B cell (primary cell): ENCODE data around the gene PVR. TPM values are rescaled to one million over a fixed set of nuclear protein-coding genes. Genes with fewer than 3 reads are reported as not detected.

ENCODE experiments used
- ATAC-seq: fragments of 200-7000 bp; cut with Tn5 transposase; one replicate; pipeline ENCODE4 v1.10.0; 2021; ENCODE audit warnings: low read depth, mild to moderate bottlenecking, moderate number of reproducible peaks, moderate library complexity
- CTCF ChIA-PET: fragments of 350-600 bp; sonication (Branson Sonifier 250); formaldehyde crosslinking; loops from one replicate; lab custom pipeline; 2021; ENCODE audit warnings: antibody characterized with exemption, inconsistent platforms; lab: Charles Lee
- POLR2A ChIA-PET: fragments of 350-600 bp; sonication (Branson Sonifier 250); formaldehyde crosslinking; loops from one replicate; lab custom pipeline; 2021; ENCODE audit warnings: antibody characterized with exemption; lab: Charles Lee
- DNase-seq: peaks from one replicate; pipeline ENCODE4 v3.0.0; 2013
- H2AFZ ChIP-seq: 2 replicates; pipeline ENCODE4 v1.6.1; 2012; ENCODE audit warnings: mild to moderate bottlenecking, low read depth, low read length; ENCODE audit not compliant: insufficient read depth, poor library complexity, severe bottlenecking
- H3K27ac ChIP-seq, 2 donors: 1 replicate in 1 of 2; 2 replicates in 1 of 2; pipeline ENCODE4 v1.5.1; 2012 to 2013; ENCODE audit warnings: low read length in 2 of 2, mild to moderate bottlenecking in 2 of 2, moderate library complexity in 1 of 2
- H3K27me3 ChIP-seq, 4 experiments: fragments of 200-600 bp in 1 of 4; sonication (generic) in 1 of 4; replicated peaks in 1 of 4; 1 replicate in 2 of 4; 2 replicates in 2 of 4; pipeline versions ENCODE4 v1.6.1 to v1.7.0; 2013 to 2016; ENCODE audit warnings: low read length in 3 of 4, mild to moderate bottlenecking in 2 of 4, mixed read lengths in 1 of 4, moderate library complexity in 1 of 4; ENCODE audit not compliant: insufficient read depth in 4 of 4, control insufficient read depth in 3 of 4; ENCODE audit errors: control extremely low read depth in 1 of 4
- H3K36me3 ChIP-seq, 2 experiments: replicated peaks in 1 of 2; 1 replicate in 1 of 2; 2 replicates in 1 of 2; pipeline versions ENCODE4 v1.6.1 to v1.7.1; 2013; ENCODE audit warnings: low read length in 1 of 2; ENCODE audit not compliant: insufficient read depth in 2 of 2, control insufficient read depth in 1 of 2; ENCODE audit errors: control extremely low read depth in 1 of 2, extremely low read depth in 1 of 2
- H3K4me1 ChIP-seq, 2 donors: fragments of 200-600 bp in 1 of 2; sonication (generic) in 1 of 2; 1 replicate in 1 of 2; 2 replicates in 1 of 2; pipeline versions ENCODE4 v1.5.1 to v1.6.1; 2013 to 2017; ENCODE audit warnings: low read length in 2 of 2; ENCODE audit not compliant: control insufficient read depth in 2 of 2, insufficient read depth in 2 of 2
- H3K4me2 ChIP-seq: replicated peaks from 2 replicates; pipeline ENCODE3; 2012; ENCODE audit warnings: mild to moderate bottlenecking, low read depth, low read length; ENCODE audit not compliant: poor library complexity, severe bottlenecking
- H3K4me3 ChIP-seq, 5 experiments: fragments of 200-600 bp in 1 of 5; sonication (generic) in 1 of 5; 1 replicate in 3 of 5; 2 replicates in 2 of 5; pipeline versions ENCODE4 v1.5.1 to v1.7.0; 2011 to 2016; ENCODE audit warnings: low read length in 4 of 5, mild to moderate bottlenecking in 4 of 5, low read depth in 2 of 5, control low read depth in 1 of 5, moderate library complexity in 1 of 5; ENCODE audit not compliant: insufficient read depth in 1 of 5; ENCODE audit errors: control extremely low read depth in 1 of 5, extremely low read depth in 1 of 5
- H3K79me2 ChIP-seq: fragments of 200-600 bp; sonication (generic); one replicate; pipeline ENCODE4 v1.6.0; 2016; ENCODE audit warnings: low read length; ENCODE audit not compliant: control insufficient read depth, insufficient read depth
- H3K9ac ChIP-seq: fragments of 200-600 bp; sonication (generic); 2 replicates; pipeline ENCODE4 v1.6.1; 2017; ENCODE audit warnings: mild to moderate bottlenecking, low read length, moderate library complexity
- H3K9me3 ChIP-seq, 3 donors: one replicate each; pipeline versions ENCODE4 v1.6.1 to v1.7.1; 2013; ENCODE audit warnings: low read length in 2 of 3; ENCODE audit not compliant: control insufficient read depth in 2 of 3, insufficient read depth in 1 of 3; ENCODE audit errors: control extremely low read depth in 1 of 3
- H4K20me1 ChIP-seq: 2 replicates; pipeline ENCODE4 v1.6.0; 2012; ENCODE audit warnings: mild to moderate bottlenecking, low read length; ENCODE audit not compliant: insufficient read depth, control insufficient read depth, poor library complexity, severe bottlenecking
- H3K27ac Mint-ChIP-seq: one replicate; pipeline ENCODE4 v1.8.0; 2021; ENCODE audit warnings: mixed read lengths
- H3K27me3 Mint-ChIP-seq: one replicate; pipeline ENCODE4 v1.8.0; 2021; ENCODE audit warnings: mixed read lengths
- H3K4me1 Mint-ChIP-seq: one replicate; pipeline ENCODE4 v1.8.0; 2021; ENCODE audit warnings: mixed read lengths
- H3K4me3 Mint-ChIP-seq: one replicate; pipeline ENCODE4 v1.8.0; 2021; ENCODE audit warnings: mixed read lengths
- H3K9me3 Mint-ChIP-seq: one replicate; pipeline ENCODE4 v1.8.0; 2022; ENCODE audit warnings: mixed read lengths; ENCODE audit not compliant: insufficient read depth
- CTCF ChIP-seq: fragments of 200-600 bp; IDR thresholded peaks from one replicate; pipeline ENCODE4 v1.8.0; 2022; ENCODE audit warnings: antibody characterized with exemption, mild to moderate bottlenecking
- EZH2 ChIP-seq: IDR thresholded peaks from 2 replicates; pipeline ENCODE4 v1.6.1; 2012; ENCODE audit warnings: borderline replicate concordance, low read depth, mild to moderate bottlenecking, moderate library complexity, low read length; ENCODE audit not compliant: insufficient read depth, poor library complexity, severe bottlenecking
- WGBS: methylation state at CpG from one replicate; pipeline ENCODE4 v1.1.5; 2013; ENCODE audit warnings: missing lambda C conversion rate; ENCODE audit not compliant: insufficient coverage; 5-methylcytosine and 5-hydroxymethylcytosine counted together
- intact Hi-C: fragments of 100-400 bp; cut with micrococcal nuclease; formaldehyde crosslinking; loops from one replicate; pipeline ENCODE4 v1.10.0; 2022
- polyA plus RNA-seq: library from polyadenylated mRNA; depleted of rRNA; stranded (reverse); fragments of >200 nt; gene quantifications from 2 replicates; pipeline ENCODE4 v1.2.3, GENCODE V29; 2012
- total RNA-seq, 2 donors: library from RNA; stranded (reverse); fragments of 120-200 nt in 1 of 2; gene quantifications; 1 replicate in 1 of 2; 2 replicates in 1 of 2; pipeline versions ENCODE4 v1.2.3 to v1.2.4, GENCODE V29; 2013 to 2022

Gene PVR
- total and polyA plus RNA-seq, 2 donors (not counting 1 experiment from before 2014, with no cell fraction given): 0.09 to 0.67 TPM

GRCh38 chr19:44658069-44658733 lies 14.5 kb downstream of the PVR start:
- TF ChIP-seq EZH2: no peak
- TF ChIP-seq CTCF: no peak

GRCh38 chr19:44660081-44660480 lies 16.4 kb downstream of the PVR start:
- WGBS: 95% methylated on average over 4 of the region's 4 CpGs
- no peaks in the 10 kb centered on the region for H3K9me3 Mint-ChIP-seq
- H3K4me3 Mint-ChIP-seq: no peak overlapping the region
- Histone ChIP-seq H3K27me3 (no peaks in the 10 kb centered on the region), H3K36me3 (no peaks in the 10 kb centered on the region), H4K20me1 (no peaks in the 10 kb centered on the region), H3K4me3 (no peak overlapping the region), H3K4me1 (peaks cover 0 to 7% of the 10 kb centered on the region in 2 donors), H2AFZ (no peak overlapping the region), H3K4me2 (no peak overlapping the region), H3K79me2 (no peaks in the 10 kb centered on the region), H3K27ac (no peak overlapping the region), H3K9me3 (peaks cover 0 to 4% (median 0%) of the 10 kb centered on the region in 3 donors), H3K9ac (no peak overlapping the region)
- peaks cover 6% of the 10 kb centered on the region for H3K27me3 Mint-ChIP-seq
- POLR2A ChIA-PET: no interaction called here
- ATAC-seq (no peak), DNase-seq (no peak)
- intact Hi-C loops: no loop called here
- H3K27ac Mint-ChIP-seq: no peak overlapping the region
- TF ChIP-seq CTCF: no peak
- no peak for TF ChIP-seq EZH2
- H3K4me1 Mint-ChIP-seq: peaks cover 6% of the 10 kb centered on the region
- CTCF ChIA-PET: interaction anchor here (1.0 kb wide), 1 partner anchor 89 kb away, joined by 3 read pairs; no protein-coding TSS in a partner anchor

More at GRCh38 chr19:44658069-44658733, 14.5 kb downstream of the PVR start:
- H3K27me3 Mint-ChIP-seq: peaks cover 3% of the 10 kb centered on the region
- intact Hi-C loops: loop anchor here (10.0 kb wide), 1 partner anchor 187 kb away; the partner anchor contains the start of gene NECTIN2
- Histone ChIP-seq H3K79me2 (no peaks in the 10 kb centered on the region), H3K4me1 (peaks cover 7 to 18% of the 10 kb centered on the region in 2 donors), H3K27me3 (no peaks in the 10 kb centered on the region), H3K27ac (no peak overlapping the region), H4K20me1 (no peaks in the 10 kb centered on the region), H3K4me2 (no peak overlapping the region), H3K9ac (no peak overlapping the region), H3K36me3 (no peaks in the 10 kb centered on the region), H3K4me3 (no peak overlapping the region), H2AFZ (no peak overlapping the region), H3K9me3 (peaks cover 0 to 8% (median 0%) of the 10 kb centered on the region in 3 donors)
- H3K4me3 Mint-ChIP-seq: no peak overlapping the region
- H3K9me3 Mint-ChIP-seq: no peaks in the 10 kb centered on the region
- no peak overlapping the region for H3K27ac Mint-ChIP-seq
- ATAC-seq (no peak), DNase-seq (no peak)
- ChIA-PET POLR2A (no interaction called here), CTCF (interaction anchor here (1.0 to 2.5 kb wide), 7 partner anchors 10 to 113 kb away, joined by 4 to 19 read pairs (median 9); no protein-coding TSS in a partner anchor)
- WGBS: 85% methylated on average over 3 of the region's 3 CpGs
- H3K4me1 Mint-ChIP-seq: peaks cover 18% of the 10 kb centered on the region
